ENCODE data around the gene IL22RA1. TPM values are rescaled to one million over a fixed set of nuclear protein-coding genes. Genes with fewer than 3 reads are reported as not detected.
A peak's percentile ranks its signal among the peaks of the same experiment; 100 is the strongest.

Gene IL22RA1
- polyA plus RNA-seq, 2 donors = 10.3 to 11.7 TPM

- Histone ChIP-seq H3K4me3 (ENCODE audit: low read depth in 1 of 2, low read length in 2 of 2) (no peak overlapping the region), H3K36me3 (ENCODE audit: control insufficient read depth in 2 of 2, insufficient read depth in 2 of 2, low read length in 1 of 2) (peaks cover 2 to 12% of the 10 kb centered on the region in 2 donors), H3K27ac (ENCODE audit: low read depth in 2 of 2, low read length in 1 of 2) (no peak overlapping the region), H3K27me3 (ENCODE audit: control insufficient read depth in 1 of 2, insufficient read depth in 2 of 2, low read length in 2 of 2) (no peaks in the 10 kb centered on the region), H3K9me3 (ENCODE audit: control insufficient read depth in 2 of 2, insufficient read depth in 1 of 2, low read depth in 1 of 2, low read length in 1 of 2) (no peaks in the 10 kb centered on the region), H3K4me1 (ENCODE audit: control insufficient read depth in 2 of 2, insufficient read depth in 2 of 2, low read length in 1 of 2) (no peaks in the 10 kb centered on the region)
- WGBS, 2 donors = 60 to 85% methylated on average over 7 of the region's 7 CpGs
Observed at GRCh38 chr1:24127801-24128363, 15.1 kb downstream of the IL22RA1 start.

- WGBS, 2 donors = 72 to 91% methylated on average over 3 of the region's 3 CpGs
- no peaks in the 10 kb centered on the region for H3K9me3 ChIP-seq (ENCODE audit: control insufficient read depth in 2 of 2, insufficient read depth in 1 of 2, low read depth in 1 of 2, low read length in 1 of 2)
- peaks cover 2 to 12% of the 10 kb centered on the region in 2 donors for H3K36me3 ChIP-seq (ENCODE audit: control insufficient read depth in 2 of 2, insufficient read depth in 2 of 2, low read length in 1 of 2)
- no peaks in the 10 kb centered on the region for H3K4me1 ChIP-seq (ENCODE audit: control insufficient read depth in 2 of 2, insufficient read depth in 2 of 2, low read length in 1 of 2)
- H3K27me3 ChIP-seq (ENCODE audit: control insufficient read depth in 1 of 2, insufficient read depth in 2 of 2, low read length in 2 of 2) = no peaks in the 10 kb centered on the region
- H3K4me3 ChIP-seq (ENCODE audit: low read depth in 1 of 2, low read length in 2 of 2) = no peak overlapping the region
- no peak overlapping the region for H3K27ac ChIP-seq (ENCODE audit: low read depth in 2 of 2, low read length in 1 of 2)
Observed at GRCh38 chr1:24127134-24127800, 15.7 kb downstream of the IL22RA1 start.

GRCh38 chr1:24126672-24127023 is 16.3 kb downstream of the IL22RA1 start:
- H3K27me3 ChIP-seq (ENCODE audit: control insufficient read depth in 1 of 2, insufficient read depth in 2 of 2, low read length in 2 of 2) = no peaks in the 10 kb centered on the region
- H3K27ac ChIP-seq (ENCODE audit: low read depth in 2 of 2, low read length in 1 of 2) = no peak overlapping the region
- no peaks in the 10 kb centered on the region for H3K4me1 ChIP-seq (ENCODE audit: control insufficient read depth in 2 of 2, insufficient read depth in 2 of 2, low read length in 1 of 2)
- peaks cover 5 to 14% of the 10 kb centered on the region in 2 donors for H3K36me3 ChIP-seq (ENCODE audit: control insufficient read depth in 2 of 2, insufficient read depth in 2 of 2, low read length in 1 of 2)
- 77 to 81% methylated on average over 5 of the region's 5 CpGs for WGBS, 2 donors
- no peaks in the 10 kb centered on the region for H3K9me3 ChIP-seq (ENCODE audit: control insufficient read depth in 2 of 2, insufficient read depth in 1 of 2, low read depth in 1 of 2, low read length in 1 of 2)
- no peak overlapping the region for H3K4me3 ChIP-seq (ENCODE audit: low read depth in 1 of 2, low read length in 2 of 2)

- no peaks in the 10 kb centered on the region for H3K9me3 ChIP-seq (ENCODE audit: control insufficient read depth in 2 of 2, insufficient read depth in 1 of 2, low read depth in 1 of 2, low read length in 1 of 2)
- 47 to 51% methylated on average over 6 of the region's 6 CpGs for WGBS, 2 donors
- H3K27ac ChIP-seq (ENCODE audit: low read depth in 2 of 2, low read length in 1 of 2) = no peak overlapping the region
- no peak overlapping the region for H3K4me3 ChIP-seq (ENCODE audit: low read depth in 1 of 2, low read length in 2 of 2)
- H3K27me3 ChIP-seq (ENCODE audit: control insufficient read depth in 1 of 2, insufficient read depth in 2 of 2, low read length in 2 of 2) = no peaks in the 10 kb centered on the region
- H3K36me3 ChIP-seq (ENCODE audit: control insufficient read depth in 2 of 2, insufficient read depth in 2 of 2, low read length in 1 of 2) = peaks cover 4 to 19% of the 10 kb centered on the region in 2 donors
- H3K4me1 ChIP-seq (ENCODE audit: control insufficient read depth in 2 of 2, insufficient read depth in 2 of 2, low read length in 1 of 2) = peaks cover 0 to 2% of the 10 kb centered on the region in 2 donors
Observed at GRCh38 chr1:24126018-24126671, 16.8 kb downstream of the IL22RA1 start.

- Histone ChIP-seq H3K27me3 (ENCODE audit: control insufficient read depth in 1 of 2, insufficient read depth in 2 of 2, low read length in 2 of 2) (no peaks in the 10 kb centered on the region), H3K9me3 (ENCODE audit: control insufficient read depth in 2 of 2, insufficient read depth in 1 of 2, low read depth in 1 of 2, low read length in 1 of 2) (no peaks in the 10 kb centered on the region), H3K36me3 (ENCODE audit: control insufficient read depth in 2 of 2, insufficient read depth in 2 of 2, low read length in 1 of 2) (peaks cover 4 to 19% of the 10 kb centered on the region in 2 donors), H3K4me1 (ENCODE audit: control insufficient read depth in 2 of 2, insufficient read depth in 2 of 2, low read length in 1 of 2) (peaks cover 0 to 9% of the 10 kb centered on the region in 2 donors), H3K27ac (ENCODE audit: low read depth in 2 of 2, low read length in 1 of 2) (no peak overlapping the region), H3K4me3 (ENCODE audit: low read depth in 1 of 2, low read length in 2 of 2) (no peak overlapping the region)
- WGBS, 2 donors = 73 to 80% methylated on average over 4 of the region's 4 CpGs
Observed at GRCh38 chr1:24125456-24125855, 17.5 kb downstream of the IL22RA1 start.

GRCh38 chr1:24124980-24125379 is 18.0 kb downstream of the IL22RA1 start:
- 70 to 89% methylated on average over 2 of the region's 2 CpGs for WGBS, 2 donors
- Histone ChIP-seq H3K36me3 (ENCODE audit: control insufficient read depth in 2 of 2, insufficient read depth in 2 of 2, low read length in 1 of 2) (peaks cover 4 to 19% of the 10 kb centered on the region in 2 donors), H3K27me3 (ENCODE audit: control insufficient read depth in 1 of 2, insufficient read depth in 2 of 2, low read length in 2 of 2) (no peaks in the 10 kb centered on the region), H3K9me3 (ENCODE audit: control insufficient read depth in 2 of 2, insufficient read depth in 1 of 2, low read depth in 1 of 2, low read length in 1 of 2) (no peaks in the 10 kb centered on the region), H3K4me3 (ENCODE audit: low read depth in 1 of 2, low read length in 2 of 2) (no peak overlapping the region), H3K27ac (ENCODE audit: low read depth in 2 of 2, low read length in 1 of 2) (no peak overlapping the region), H3K4me1 (ENCODE audit: control insufficient read depth in 2 of 2, insufficient read depth in 2 of 2, low read length in 1 of 2) (peaks cover 0 to 14% of the 10 kb centered on the region in 2 donors)

GRCh38 chr1:24123611-24124010 is 19.3 kb downstream of the IL22RA1 start:
- 86 to 87% methylated on average over 6 of the region's 6 CpGs for WGBS, 2 donors
- H3K27ac ChIP-seq (ENCODE audit: low read depth in 2 of 2, low read length in 1 of 2) = no peak overlapping the region

GRCh38 chr1:24122776-24123175 is 20.2 kb downstream of the IL22RA1 start:
- no peak overlapping the region for H3K27ac ChIP-seq (ENCODE audit: low read depth in 2 of 2, low read length in 1 of 2)
- WGBS, 2 donors = 87 to 92% methylated on average over 7 of the region's 7 CpGs
- no peaks in the 10 kb centered on the region for H3K9me3 ChIP-seq (ENCODE audit: control insufficient read depth in 2 of 2, insufficient read depth in 1 of 2, low read depth in 1 of 2, low read length in 1 of 2)
- peaks cover 0 to 20% of the 10 kb centered on the region in 2 donors for H3K4me1 ChIP-seq (ENCODE audit: control insufficient read depth in 2 of 2, insufficient read depth in 2 of 2, low read length in 1 of 2)
- H3K4me3 ChIP-seq (ENCODE audit: low read depth in 1 of 2, low read length in 2 of 2) = no peak overlapping the region
- peaks cover 4 to 13% of the 10 kb centered on the region in 2 donors for H3K36me3 ChIP-seq (ENCODE audit: control insufficient read depth in 2 of 2, insufficient read depth in 2 of 2, low read length in 1 of 2)
- no peaks in the 10 kb centered on the region for H3K27me3 ChIP-seq (ENCODE audit: control insufficient read depth in 1 of 2, insufficient read depth in 2 of 2, low read length in 2 of 2)

More at GRCh38 chr1:24123611-24124010, 19.3 kb downstream of the IL22RA1 start:
- H3K9me3 ChIP-seq (ENCODE audit: control insufficient read depth in 2 of 2, insufficient read depth in 1 of 2, low read depth in 1 of 2, low read length in 1 of 2) = no peaks in the 10 kb centered on the region
- H3K4me1 ChIP-seq (ENCODE audit: control insufficient read depth in 2 of 2, insufficient read depth in 2 of 2, low read length in 1 of 2) = peaks cover 0 to 20% of the 10 kb centered on the region in 2 donors
- H3K27me3 ChIP-seq (ENCODE audit: control insufficient read depth in 1 of 2, insufficient read depth in 2 of 2, low read length in 2 of 2) = no peaks in the 10 kb centered on the region
- H3K4me3 ChIP-seq (ENCODE audit: low read depth in 1 of 2, low read length in 2 of 2) = no peak overlapping the region
- H3K36me3 ChIP-seq (ENCODE audit: control insufficient read depth in 2 of 2, insufficient read depth in 2 of 2, low read length in 1 of 2) = peaks cover 4 to 17% of the 10 kb centered on the region in 2 donors

- no peaks in the 10 kb centered on the region for H3K9me3 ChIP-seq (ENCODE audit: control insufficient read depth in 2 of 2, insufficient read depth in 1 of 2, low read depth in 1 of 2, low read length in 1 of 2)
- 86 to 89% methylated on average over 14 of the region's 14 CpGs for WGBS, 2 donors
- H3K36me3 ChIP-seq (ENCODE audit: control insufficient read depth in 2 of 2, insufficient read depth in 2 of 2, low read length in 1 of 2) = peaks cover 4 to 13% of the 10 kb centered on the region in 2 donors
- peaks cover 0 to 23% of the 10 kb centered on the region in 2 donors for H3K4me1 ChIP-seq (ENCODE audit: control insufficient read depth in 2 of 2, insufficient read depth in 2 of 2, low read length in 1 of 2)
- no peaks in the 10 kb centered on the region for H3K27me3 ChIP-seq (ENCODE audit: control insufficient read depth in 1 of 2, insufficient read depth in 2 of 2, low read length in 2 of 2)
- peak overlapping the region in 1 of 2 donors; percentile 97 for H3K27ac ChIP-seq (ENCODE audit: low read depth in 2 of 2, low read length in 1 of 2)
- no peak overlapping the region for H3K4me3 ChIP-seq (ENCODE audit: low read depth in 1 of 2, low read length in 2 of 2)
Observed at GRCh38 chr1:24121406-24121805, 21.5 kb downstream of the IL22RA1 start.
